ENCODE results near the gene PRR23A.

PRR23A gene

GRCh38 chr3:138972941-138973340 lies 33.1 kb downstream of the PRR23A start:
- no peak for DNase-seq (ENCODE audit: low read depth in 2 of 2)

- DNase-seq (ENCODE audit: low read depth in 2 of 2) = no peak
Observed at GRCh38 chr3:138971766-138972320, 34.2 kb downstream of the PRR23A start.

DNA sequence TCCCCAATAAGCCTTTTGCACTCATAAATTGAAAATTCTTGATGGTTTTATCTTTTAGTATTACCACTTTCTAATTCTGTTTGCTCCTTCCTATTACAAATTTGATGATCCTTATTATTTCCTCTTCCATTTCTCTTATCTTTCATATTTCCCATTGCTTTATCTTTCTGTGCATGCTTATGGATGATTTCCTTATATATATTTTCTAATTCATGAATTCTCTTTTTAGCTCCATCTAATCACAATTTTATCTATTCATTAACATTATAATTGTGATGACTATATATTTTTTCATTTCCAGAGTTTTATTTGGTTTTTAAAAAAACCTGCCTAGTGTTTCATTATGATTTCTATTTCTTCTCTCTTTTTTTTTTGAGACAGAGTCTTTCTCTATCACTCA lies 41.1 kb downstream of the PRR23A start:
- no peak for DNase-seq (ENCODE audit: low read depth in 2 of 2)

- DNase-seq (ENCODE audit: low read depth in 2 of 2) = no peak
Observed at GRCh38 chr3:138964264-138964663, 41.8 kb downstream of the PRR23A start.

DNA sequence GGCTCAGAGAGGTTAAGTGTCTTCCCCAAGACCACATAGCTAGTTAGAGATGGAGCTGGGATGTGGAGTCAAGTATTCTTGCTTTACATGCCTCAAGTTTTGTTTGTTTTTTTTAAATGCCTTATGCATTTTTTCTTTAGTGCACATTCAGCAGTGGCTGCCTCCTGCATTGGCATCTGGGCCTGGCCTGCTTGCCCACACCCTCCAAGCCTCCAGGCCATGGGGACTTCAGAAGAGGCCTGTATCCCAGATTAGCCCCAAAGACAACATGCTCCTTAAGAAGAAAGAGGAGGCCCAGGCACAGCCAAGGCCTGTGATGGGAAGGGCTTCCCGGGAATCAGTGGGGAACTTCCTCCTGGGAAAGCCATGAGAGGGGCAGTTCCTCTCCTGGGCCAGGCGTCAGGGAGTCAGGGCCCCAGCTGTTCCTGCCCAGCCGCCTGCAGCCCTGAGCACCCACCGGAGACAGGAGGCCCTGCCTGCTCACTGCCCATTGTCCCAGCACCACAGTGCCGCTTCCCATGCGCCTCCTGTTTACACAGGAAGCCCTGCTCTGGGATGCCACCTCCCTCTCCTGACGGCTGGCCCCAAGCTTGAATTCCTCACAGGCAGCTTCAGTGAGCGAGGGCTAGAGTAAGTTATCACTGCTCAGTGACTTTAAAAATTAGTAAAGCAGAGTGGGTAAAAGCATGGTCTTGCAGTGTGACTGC lies 43.1 kb downstream of the PRR23A start:
- no peak for DNase-seq (ENCODE audit: low read depth in 2 of 2)

DNA sequence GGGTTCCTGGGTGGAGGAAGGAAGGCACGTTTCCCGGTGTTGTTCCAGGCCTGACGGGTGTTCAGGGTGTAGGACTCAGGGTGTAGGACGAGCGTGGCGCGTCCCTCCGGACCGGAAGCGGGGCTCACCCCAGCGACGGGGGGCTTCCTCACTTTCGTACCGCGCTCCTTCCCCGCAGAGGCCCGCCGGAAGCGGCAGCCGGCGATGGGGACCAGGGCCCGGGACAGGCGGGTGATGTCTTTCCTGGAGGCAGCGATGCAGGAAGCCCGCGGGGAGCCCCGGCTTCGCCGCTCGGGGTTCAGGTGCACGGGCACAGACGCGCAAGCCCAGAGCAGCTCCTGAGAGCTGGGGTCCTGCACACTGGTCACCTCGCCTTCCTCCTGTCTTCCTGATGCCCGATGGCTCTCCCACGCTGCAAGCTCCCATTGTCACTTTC lies 45.6 kb downstream of the PRR23A start:
- no peak for DNase-seq (ENCODE audit: low read depth in 2 of 2)

Data from activated CD4-positive, alpha-beta T cell treated with anti-CD3 and anti-CD28 coated beads for 24 hours (primary cell).